GM10266 (cell line): ENCODE measurements around the gene TTC5.

Experiments
- DNase-seq: peaks from one replicate; pipeline ENCODE4 v3.0.0; 2012; ENCODE audit errors: extremely low spot score
- CTCF ChIP-seq: IDR thresholded peaks from 2 replicates; pipeline ENCODE4 v1.5.1; 2012; ENCODE audit warnings: mild to moderate bottlenecking, low read depth; ENCODE audit not compliant: control insufficient read depth, insufficient read depth; ENCODE audit errors: missing control alignments

Gene TTC5

DNA sequence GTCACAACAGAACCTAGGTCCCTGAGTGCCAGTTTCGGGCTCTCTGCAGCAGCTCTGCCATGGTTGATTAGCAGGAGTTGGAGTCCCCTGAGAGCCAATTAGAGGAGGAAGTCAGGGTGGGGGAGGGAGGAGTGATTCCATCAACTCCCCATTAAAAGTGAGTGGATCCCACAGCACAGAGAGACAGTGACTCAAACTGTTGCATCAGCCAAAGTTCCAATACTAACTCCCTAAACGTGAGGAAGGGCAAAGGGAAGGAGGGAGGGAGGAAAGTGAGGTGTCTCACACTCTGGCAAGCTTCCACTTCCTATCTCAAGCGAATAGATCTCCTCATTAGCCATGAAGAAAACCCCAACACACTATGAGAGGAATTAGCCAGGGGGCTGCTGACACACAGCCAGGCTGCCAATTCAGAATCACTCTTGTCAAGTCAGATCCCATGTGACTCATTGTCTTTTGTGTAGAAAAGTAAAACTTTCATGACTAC, 43.1 kb downstream of the TTC5 start:
- TF ChIP-seq CTCF, result no peak
- no peak for DNase-seq

DNA sequence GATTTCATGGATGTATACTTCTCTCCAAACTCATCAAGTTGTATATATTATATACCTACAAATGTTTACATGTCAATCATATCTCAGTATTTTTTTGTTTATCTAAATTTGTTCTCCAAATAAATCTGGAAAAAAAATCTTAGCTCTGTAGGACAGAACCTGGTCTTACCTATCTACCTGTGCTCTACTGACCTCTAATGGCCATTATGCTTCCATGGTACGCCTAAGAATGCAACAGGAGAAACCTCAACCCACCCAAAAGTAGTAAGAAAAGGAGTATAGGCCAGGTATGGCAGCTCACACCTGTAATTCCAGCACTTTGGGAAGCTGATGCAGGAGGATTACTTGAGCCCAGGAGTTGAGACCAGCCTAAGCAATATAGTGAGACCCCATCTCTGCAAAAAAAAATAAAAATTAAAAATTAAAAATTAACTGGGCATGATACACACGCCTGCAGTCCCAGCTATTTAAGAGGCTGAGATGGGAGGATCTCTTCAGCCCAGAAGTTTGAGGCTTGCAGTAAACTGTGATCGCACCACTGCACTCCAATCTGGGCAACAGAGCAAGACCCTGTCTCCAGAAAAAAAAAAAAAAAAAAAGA, 58.0 kb downstream of the TTC5 start:
- DNase-seq, result no peak
- peak; percentile 39 for TF ChIP-seq CTCF
